ENCODE results near the gene FKRP.
"Not testable (repeated sequence)": the region's sequence is repeated elsewhere in the genome, so short reads cannot be mapped to it uniquely, and the experiment has no call there.

The FKRP gene

GRCh38 chr19:46759817-46760333 is 14.0 kb downstream of the FKRP start:
- DNase-seq: no peak

GRCh38 chr19:46760363-46760762 is 14.5 kb downstream of the FKRP start:
- no peak for DNase-seq

GRCh38 chr19:46760897-46761296 is 15.0 kb downstream of the FKRP start:
- DNase-seq: not testable (repeated sequence)

- DNase-seq: no peak
Measured at GRCh38 chr19:46761418-46761831, 15.6 kb downstream of the FKRP start.

GRCh38 chr19:46762245-46762890 is 16.5 kb downstream of the FKRP start:
- DNase-seq: no peak

GRCh38 chr19:46764817-46765291 is 19.0 kb downstream of the FKRP start:
- no peak for DNase-seq

GRCh38 chr19:46766569-46767317 is 20.9 kb downstream of the FKRP start:
- peak; percentile 88 for DNase-seq

GRCh38 chr19:46768746-46769145 is 22.9 kb downstream of the FKRP start:
- DNase-seq: not testable (repeated sequence)

GRCh38 chr19:46772170-46773017 is 26.5 kb downstream of the FKRP start:
- no peak for DNase-seq

- no peak for DNase-seq
Measured at GRCh38 chr19:46773018-46773399, 27.2 kb downstream of the FKRP start.

GRCh38 chr19:46775642-46776258 is 29.9 kb downstream of the FKRP start:
- DNase-seq: no peak

GRCh38 chr19:46776927-46777911 is 31.4 kb downstream of the FKRP start:
- no peak for DNase-seq

GRCh38 chr19:46777956-46778645 is 32.2 kb downstream of the FKRP start:
- DNase-seq: not testable (repeated sequence)

GRCh38 chr19:46782355-46783019 is 36.6 kb downstream of the FKRP start:
- DNase-seq: no peak

GRCh38 chr19:46783670-46784069 is 37.8 kb downstream of the FKRP start:
- no peak for DNase-seq

GRCh38 chr19:46784262-46785053 is 38.6 kb downstream of the FKRP start:
- DNase-seq: peak; percentile 90

- no peak for DNase-seq
Measured at GRCh38 chr19:46785054-46785979, 39.5 kb downstream of the FKRP start.

- DNase-seq: no peak
Measured at GRCh38 chr19:46785980-46786235, 40.1 kb downstream of the FKRP start.
